ENCODE measurements around the gene CLEC16A.

DNA sequence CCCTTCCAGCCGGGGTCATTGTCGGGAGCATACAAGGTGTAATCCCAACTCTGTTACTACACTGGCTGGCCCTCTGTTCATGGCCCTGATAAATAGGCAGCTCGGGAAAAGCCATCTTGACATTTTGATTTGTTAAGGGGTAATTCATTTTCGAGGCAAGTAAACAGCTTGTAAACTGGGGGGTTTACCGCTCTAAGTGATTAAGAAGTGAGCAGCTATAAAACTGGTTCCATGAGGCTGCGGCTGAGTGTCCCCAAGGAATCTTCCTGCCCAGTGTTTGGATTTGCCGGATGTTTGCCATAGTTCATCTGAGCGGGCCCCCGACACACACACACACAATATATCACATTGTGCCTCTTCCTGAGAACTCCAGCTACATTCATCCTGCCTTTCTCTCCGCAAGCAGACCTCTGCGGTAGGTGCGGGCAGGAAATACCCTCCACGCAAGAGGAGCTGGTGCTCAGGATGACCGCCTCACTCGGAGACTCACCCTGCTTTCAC is 219.4 kb downstream of the CLEC16A start:
- TF ChIP-seq POLR2A (IDR thresholded peaks at IDR 0.05) (no peak), POLR2AphosphoS5 (IDR thresholded peaks at IDR 0.05) (no peak), EP300 (IDR thresholded peaks at IDR 0.05) (no peak)
- TF ChIP-seq, protein P1, sequence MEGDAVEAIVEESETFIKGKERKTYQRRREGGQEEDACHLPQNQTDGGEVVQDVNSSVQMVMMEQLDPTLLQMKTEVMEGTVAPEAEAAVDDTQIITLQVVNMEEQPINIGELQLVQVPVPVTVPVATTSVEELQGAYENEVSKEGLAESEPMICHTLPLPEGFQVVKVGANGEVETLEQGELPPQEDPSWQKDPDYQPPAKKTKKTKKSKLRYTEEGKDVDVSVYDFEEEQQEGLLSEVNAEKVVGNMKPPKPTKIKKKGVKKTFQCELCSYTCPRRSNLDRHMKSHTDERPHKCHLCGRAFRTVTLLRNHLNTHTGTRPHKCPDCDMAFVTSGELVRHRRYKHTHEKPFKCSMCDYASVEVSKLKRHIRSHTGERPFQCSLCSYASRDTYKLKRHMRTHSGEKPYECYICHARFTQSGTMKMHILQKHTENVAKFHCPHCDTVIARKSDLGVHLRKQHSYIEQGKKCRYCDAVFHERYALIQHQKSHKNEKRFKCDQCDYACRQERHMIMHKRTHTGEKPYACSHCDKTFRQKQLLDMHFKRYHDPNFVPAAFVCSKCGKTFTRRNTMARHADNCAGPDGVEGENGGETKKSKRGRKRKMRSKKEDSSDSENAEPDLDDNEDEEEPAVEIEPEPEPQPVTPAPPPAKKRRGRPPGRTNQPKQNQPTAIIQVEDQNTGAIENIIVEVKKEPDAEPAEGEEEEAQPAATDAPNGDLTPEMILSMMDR (IDR thresholded peaks at IDR 0.05) = no peak

Measured in gastroesophageal sphincter (tissue), 3 donors.